ENCODE results near the gene PIP4K2B. TPM values are rescaled to one million over a fixed set of nuclear protein-coding genes. Genes with fewer than 3 reads are reported as not detected.

The PIP4K2B gene
- polyA plus RNA-seq, 1 donor, result 65.2 TPM

DNA sequence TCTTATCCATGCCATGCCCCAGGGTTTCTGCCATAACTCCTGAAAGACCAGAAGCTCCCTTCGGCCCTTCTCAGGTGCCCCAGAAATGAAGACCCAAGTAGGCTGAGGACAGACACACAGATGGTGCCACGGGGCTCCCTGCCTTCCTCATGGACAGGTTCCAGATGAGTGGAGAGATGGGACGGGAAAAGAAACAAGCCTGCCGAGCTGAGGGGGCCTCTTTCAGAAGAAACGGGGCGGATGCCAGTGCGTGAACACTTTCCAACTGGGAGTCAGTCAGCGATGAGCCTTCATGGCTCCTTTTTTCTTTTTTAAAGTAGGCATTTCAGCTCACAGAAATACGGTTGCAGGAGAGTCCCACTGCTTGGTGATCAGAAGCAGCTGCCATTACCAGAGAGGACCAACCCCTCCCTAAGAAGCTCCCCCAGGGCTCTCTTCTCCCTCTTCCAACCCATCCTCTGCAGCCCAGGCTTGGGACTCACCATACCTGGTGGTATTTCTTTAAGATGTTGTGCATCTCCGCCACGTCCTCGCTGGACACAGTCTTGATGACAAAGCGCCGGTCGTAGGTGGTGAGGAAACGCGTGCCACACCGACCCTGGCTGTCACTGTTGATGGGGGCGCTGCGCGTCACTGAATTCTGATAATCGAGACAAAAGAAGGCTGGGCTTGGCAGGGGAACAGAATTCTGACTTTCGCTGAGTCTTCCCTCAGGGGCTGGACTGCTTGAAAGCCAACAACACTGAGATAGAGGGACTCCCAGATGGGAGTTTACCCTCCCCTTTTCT lies 19.2 kb downstream of the PIP4K2B start:
- no peak for DNase-seq (ENCODE audit: low read depth)

DNA sequence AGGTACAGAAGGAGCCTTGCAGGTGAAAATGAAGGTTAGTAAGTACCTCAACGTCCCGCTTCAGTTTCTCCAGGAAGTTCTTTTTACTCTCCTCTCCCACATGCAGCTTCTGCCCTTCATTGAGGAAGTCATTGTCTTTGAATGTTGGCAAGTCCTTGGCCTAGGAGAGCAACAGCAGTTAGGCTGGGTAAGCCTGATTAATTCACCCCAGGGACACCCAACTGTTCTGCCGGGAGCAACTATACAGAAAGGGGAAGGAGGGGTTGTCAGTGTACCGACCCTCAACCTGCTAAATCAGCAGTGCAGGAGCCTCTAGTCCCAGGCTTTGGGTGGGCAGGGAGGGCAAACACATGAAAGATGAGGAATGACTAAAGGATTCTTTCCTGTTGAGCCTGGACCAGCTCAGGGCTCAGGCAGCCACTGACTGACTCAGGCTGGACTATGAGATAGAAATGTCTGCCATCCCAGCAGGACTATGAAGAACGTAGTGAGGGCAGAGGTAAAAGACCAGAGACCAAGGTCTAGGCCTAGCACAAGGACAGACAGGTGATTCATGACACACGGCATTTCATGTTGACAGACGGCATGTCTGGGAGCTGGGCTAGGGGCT lies 21.6 kb downstream of the PIP4K2B start:
- no peak for DNase-seq (ENCODE audit: low read depth)

DNA sequence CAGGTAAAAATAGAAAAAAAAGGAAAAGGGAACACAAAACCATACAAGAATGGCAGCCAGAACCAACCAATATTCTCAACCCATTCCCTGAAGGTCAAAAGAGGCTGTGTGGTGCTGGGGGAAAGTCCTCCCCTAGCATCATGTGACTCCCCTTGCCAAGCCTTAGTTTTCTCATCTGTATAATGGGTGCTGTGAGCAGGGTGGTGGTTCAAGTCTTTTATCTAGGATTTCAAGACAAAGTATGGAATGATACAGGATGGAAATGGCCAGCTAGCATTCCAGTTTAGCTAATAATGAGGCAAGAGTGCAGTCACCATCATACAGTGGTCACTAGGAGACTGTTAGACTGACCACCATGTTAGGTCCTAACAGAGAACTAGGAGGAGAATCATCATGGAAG lies 26.1 kb downstream of the PIP4K2B start:
- no peak for DNase-seq (ENCODE audit: low read depth)

DNA sequence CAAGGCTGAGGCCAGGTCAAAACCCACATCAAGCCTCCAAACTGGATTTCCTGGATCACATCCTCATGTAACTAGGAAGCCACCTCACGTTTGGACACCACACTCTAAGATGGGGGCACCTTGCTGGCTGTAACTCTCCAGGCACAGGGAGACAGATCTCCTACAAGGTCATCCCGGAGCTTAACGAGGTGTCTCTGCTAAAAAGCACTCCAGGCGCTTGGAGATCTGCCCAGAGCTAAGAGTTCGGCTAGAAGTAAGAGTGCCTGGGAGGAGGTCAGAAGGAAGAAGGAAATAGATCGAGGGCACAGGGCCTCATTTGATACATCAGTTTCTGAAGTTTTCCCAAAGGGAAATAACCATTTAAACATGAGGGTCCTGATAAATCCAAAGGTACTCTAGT lies 30.9 kb downstream of the PIP4K2B start:
- no peak for DNase-seq (ENCODE audit: low read depth)

DNA sequence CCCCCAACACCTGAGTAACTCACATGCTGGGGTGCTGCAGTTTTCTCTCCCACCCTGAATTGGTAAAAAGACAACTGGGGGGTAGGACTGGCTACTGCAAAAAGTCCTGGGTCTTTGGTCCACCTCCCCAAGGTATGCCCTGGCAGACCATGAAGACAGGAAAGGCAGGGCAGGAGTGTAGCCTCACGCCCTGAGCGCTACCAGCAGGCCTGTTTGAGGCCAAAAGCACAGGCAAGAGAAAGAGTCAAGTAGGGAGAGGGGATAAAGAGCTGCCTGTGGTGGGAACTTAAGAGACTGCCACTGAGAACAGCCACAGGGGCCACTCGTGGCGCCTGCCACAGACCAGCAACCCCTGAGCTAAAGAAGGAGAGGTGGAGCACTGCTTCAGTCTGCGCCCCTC lies 33.0 kb downstream of the PIP4K2B start:
- DNase-seq (ENCODE audit: low read depth), result no peak

DNA sequence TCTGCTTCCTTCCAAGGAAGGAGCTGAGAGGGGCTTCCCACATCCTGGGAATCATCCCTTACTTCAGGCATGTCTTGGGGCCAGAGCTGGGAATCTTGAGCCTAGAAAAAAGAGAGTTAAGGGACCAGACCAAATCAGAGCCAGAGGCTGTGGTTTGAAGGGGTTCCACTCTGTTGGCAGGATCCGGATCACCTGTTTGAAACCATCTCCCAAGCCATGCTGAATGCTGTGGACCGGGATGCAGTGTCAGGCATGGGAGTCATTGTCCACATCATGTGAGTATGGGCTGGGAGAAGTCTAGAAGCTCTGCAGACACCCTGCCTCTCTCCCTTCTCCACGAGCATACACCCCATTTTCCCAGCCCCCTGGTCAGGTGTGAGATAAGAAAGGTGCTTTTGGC lies 37.1 kb downstream of the PIP4K2B start:
- no peak for DNase-seq (ENCODE audit: low read depth)

DNA sequence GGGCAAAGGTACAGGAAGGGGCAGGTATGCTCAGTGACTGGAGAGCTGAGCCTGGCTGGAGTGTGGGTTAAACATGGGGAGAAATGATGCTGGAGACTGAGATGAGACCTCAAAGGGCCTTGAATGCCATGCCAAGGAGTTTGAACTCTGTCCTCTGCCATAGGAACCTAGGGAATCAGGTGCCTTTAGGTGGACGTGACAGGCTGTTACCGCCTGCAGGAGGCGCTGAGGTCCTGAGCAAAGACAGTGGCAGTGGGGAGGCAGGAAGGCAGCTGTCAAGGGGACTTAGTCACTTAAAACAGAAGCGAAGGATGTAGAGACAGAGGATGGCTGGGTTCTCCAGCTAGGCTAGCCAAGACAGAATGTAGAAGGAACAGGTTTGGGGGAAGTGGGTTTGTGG lies 37.7 kb downstream of the PIP4K2B start:
- DNase-seq (ENCODE audit: low read depth), result no peak

DNA sequence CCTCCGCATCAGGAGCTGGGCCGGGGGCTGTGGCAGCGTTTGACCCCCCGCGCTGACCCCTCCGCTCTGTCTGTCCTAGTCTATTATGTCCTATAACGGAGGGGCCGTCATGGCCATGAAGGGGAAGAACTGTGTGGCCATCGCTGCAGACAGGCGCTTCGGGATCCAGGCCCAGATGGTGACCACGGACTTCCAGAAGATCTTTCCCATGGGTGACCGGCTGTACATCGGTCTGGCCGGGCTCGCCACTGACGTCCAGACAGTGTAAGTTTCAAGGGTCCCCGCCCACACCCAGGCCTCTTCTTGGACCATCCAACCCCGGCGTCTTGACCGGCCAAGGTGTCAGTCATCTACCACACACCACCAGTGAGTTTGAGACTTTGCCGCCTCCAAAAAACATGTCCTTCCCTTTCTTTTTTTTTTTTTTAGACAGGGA lies 46.3 kb downstream of the PIP4K2B start:
- DNase-seq (ENCODE audit: low read depth), result no peak

DNA sequence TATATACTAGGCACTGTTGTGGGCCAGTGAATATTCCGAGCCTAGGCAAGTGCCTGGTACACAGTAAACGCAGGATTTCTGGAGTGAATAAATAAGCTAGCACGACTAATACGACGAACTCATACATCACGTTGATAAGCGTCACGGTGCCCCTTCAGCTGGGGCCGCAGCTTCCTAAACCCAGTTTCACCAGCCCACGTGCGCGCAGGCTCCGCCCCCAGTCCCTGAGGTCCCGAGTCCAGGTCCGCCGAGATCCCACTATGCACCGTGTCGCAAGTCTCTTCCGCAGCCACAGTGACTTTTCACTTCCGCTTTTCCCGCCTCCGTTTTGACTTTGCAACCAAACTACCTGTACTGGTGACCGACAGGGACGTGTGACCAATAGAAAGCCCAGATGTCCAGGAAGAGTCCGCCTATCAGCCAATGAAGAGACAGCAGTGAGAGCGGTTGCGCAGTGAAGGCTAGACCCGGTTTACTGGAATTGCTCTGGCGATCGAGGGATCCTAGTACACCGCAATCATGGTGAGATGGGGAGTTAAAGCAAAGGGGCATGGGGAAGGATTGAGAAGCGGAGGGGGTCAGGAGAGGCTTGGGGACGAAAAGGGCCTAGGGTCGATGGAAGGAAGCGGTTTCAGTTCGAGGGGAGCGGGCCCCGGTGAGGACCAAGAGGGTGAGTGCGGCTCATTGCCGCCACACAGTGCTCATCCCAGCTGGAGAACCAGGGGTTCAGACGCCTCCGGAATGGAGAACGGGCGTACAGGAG lies 46.9 kb downstream of the PIP4K2B start, which contains the start of gene PSMB3:
PSMB3 (plus strand) TSS at position 434 of the 763 bp plus-strand sequence; CDS start at position 520, 86 bp downstream.
- DNase-seq (ENCODE audit: low read depth), result peak; percentile 100

DNA sequence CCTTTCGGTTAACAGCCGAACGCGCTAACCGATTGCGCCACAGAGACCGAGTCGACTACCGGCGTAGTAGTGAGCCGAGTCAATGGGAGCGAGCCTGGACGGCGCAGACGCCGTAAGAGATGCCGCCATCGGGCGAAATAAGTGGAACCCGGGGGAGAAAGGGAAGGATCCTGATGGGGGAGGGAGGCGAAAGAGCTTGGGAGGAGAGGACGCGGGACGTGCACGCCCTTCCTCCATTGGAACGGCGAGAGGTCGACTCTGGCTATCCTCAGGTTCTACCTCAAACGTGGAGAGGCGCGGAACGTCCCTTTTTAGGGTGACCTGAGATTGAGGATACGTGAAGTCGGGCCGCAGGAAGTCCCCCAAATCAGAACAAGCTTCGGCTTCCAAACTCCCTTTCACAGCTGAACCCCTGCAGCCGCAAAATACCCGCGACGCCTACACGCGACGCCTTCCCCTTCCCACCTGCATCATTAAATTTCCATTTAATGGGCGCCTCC lies 47.5 kb downstream of the PIP4K2B start:
- no peak for DNase-seq (ENCODE audit: low read depth)

DNA sequence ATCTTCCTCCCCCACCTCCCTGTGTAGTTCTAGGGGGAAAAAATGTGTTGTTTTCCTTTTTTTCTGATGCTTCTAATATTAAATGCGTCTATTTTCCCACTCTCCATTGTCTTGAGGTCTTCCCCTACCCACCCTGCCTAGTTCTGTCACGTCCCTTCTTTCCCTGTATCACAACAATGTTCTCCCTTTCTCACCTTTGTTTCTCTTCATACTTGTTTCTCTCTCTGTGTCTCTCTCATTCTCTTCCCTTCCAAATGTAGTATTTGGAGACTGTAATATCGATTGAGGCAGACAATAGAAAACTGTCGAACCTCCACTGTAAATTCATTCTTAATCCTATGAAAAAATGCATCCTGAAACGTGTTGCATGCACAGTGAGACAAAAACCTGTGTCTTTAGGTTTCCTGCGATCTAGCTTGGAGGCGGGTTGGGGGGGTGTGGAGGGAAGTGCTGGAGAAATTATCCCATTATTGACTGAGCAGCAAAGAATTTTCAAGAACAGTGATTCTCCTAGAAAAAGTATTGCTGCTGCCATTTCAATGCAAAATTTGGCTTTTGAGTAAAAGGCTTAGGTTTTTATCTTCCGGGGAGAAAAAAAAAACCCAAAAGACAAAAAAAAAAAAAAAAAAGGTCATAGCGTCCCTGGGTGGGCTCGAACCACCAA lies 48.1 kb downstream of the PIP4K2B start:
- DNase-seq (ENCODE audit: low read depth), result no peak

DNA sequence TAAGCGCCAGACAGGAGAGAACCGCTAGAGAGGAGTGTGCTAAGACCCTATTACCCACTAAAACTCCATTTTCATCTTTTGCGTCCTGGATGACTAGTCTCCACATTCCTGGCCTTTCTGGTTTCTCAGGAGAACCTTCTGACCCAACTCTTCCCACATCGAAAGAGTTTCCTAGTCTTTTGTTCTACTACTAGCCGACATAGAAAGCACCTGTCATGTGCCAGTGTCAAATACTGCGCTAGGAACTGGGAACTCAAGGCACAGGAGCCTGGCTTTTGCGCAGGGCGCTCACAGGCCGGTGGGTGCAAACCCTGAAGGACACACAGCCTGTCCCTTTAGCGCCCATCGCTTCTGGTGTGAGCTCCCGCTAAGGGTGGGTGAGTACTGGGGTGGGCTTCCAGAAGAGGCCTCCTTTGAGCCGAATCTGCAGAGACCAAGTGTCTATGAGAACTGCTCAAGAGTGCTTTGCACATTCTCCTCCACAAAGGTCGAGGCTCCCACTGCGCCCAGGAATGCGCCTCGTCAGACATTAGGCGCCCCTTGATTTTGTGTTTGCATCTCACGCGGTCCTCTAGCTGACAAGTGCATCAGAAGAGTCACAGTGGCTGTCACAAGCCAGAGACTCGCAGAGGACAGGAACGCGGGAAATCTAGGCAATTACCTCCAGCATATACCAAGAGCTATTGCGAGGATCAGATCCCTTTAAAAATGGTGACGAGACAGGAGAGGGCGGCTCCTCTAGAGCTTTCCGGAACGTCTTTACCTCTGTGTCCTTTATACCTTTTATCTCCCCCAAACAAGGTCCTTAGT lies 48.8 kb downstream of the PIP4K2B start:
- no peak for DNase-seq (ENCODE audit: low read depth)

DNA sequence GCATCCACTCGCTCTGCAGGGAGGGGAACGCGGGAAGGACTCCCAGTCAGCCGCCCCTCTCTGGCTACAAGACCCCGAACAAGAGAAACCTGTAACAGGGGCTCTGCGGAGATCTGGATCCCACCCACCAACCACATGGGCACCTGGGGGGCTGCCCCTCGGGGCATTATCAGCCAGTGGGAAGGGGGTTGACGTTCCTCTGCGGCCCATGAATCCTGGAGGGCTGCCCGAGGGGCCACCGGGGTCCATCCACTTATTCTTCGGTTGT lies 49.4 kb downstream of the PIP4K2B start:
- DNase-seq (ENCODE audit: low read depth), result no peak

DNA sequence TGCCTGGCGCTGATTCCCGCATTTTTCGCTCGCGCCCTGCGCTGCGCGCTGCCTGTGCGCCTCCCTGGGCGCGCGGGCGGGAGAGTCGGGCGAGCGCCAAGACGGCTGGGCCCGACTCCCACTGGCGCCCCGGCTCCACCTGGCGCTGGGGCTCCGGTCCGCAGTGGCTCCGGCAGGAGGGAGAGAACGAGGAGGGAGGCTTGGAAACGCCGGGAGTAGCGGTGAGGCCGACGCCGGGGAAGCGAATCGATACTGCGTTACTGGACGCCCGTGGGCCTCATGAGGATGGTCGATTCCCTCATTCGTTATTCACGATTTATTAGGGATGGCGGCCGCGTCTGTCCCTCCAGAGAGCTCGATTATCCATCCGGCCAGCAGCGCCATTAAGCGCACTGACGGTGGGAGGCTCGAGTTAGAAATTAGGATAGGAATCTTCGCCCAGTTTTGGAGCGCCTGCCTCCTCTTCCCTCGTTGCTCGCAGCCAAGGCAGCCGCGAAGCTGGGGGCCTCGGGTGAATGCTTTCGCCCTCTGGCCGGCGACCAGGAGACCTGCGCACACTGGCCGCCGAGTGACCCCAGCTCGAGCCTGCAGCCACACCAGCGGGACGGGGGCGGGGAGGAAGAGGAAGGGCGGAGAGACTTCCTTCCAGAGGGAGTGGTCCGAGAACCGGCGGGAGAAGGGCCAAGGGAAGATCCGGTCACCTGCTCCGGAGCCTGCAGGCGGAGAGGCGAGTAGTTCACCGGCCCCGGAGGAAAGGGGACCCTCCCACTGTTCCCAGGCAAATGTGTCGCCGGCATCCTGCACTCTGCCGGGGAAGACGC lies 49.9 kb downstream of the PIP4K2B start:
- DNase-seq (ENCODE audit: low read depth), result no peak

DNA sequence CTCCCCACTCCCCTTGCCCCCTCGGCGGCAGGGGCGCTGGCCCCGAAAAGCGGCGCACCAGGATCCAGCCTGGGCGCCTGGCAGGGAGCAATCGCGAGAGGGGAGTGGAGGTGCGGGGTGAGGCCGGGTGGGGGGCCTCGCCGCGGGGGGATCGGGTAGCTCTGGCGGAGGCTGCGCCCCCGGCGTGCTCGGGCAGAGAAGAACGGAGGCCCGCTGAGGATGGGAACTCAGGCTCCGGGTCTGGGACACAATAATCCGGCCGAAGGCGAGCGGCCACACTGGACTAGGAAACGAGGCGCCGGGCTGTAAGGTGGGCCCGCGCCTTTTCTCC lies 50.5 kb downstream of the PIP4K2B start:
- no peak for DNase-seq (ENCODE audit: low read depth)

DNA sequence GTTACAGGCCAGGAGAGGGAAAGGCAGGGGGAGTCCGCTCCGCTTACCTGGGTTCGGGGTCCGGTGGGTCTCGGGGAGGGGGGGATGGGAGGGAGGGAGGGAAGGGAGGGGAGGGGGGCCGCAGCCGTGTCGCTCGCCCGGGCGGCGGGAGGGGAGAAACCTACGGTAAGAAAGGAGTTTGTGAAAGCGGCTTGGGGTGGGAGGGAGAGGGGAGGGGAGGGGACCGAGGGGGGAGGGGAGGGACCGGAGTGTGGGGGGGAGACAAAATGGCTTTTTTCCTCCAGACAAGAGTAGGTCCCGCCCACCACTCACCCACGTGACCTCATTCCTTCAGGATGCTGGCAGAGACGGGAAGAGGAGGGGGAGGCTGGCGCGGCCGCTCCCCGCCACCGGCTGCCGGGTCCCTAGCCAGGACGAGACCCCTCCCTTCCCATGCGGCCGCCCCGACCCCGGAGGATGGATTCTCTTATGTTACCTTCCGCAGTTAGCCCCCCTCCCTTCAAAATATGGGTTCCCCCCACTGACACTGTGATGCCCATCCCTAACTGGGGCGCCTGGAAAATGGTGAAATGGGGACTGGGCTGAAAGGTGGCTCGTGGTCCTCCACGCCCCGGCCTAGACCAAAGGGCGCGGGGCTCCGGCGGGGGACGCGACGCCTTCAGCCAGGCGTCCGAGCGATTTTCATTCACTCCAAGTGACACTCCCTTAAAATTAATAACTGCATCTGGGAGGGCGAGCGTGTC lies 51.0 kb downstream of the PIP4K2B start, which contains the start of gene PCGF2:
PCGF2 (minus strand) TSS at position 188 of the 743 bp plus-strand sequence. CDS start 7,934 bp downstream, outside the sequence.
- no peak for DNase-seq (ENCODE audit: low read depth)

DNA sequence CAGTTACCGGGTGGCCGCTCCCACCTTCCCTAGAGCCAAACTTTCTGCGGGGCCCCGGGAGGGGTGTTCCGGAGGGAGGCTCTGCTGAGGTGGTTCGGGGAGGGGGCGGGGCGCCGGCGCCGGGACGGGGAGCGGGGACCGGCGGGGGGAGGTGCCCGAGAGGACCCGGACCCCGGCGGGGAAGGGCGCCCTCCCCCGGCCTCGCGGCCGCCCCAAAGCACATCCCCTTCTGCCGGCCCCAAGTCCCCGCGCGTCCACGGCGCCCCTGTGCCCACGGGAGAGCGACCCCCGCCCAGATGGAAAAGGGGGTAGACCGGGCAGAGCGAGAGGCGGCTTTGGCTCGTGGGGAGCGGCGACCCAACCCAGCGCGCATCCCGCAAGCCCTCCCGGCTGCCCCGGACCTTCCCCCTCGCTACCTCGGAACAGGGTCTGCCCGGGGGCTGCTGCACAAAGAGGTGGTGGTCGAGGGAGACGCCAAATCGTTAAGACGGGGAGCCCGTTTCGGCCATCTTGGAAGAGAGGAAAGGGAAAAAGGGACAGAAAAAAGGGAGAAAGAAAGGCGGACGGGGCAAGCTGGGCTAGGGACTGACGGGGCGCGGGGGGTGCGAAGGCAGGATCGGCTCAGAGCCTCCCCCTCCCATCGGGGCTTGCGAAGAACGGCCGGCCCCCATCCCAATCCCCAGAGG lies 51.8 kb downstream of the PIP4K2B start:
- no peak for DNase-seq (ENCODE audit: low read depth)

DNA sequence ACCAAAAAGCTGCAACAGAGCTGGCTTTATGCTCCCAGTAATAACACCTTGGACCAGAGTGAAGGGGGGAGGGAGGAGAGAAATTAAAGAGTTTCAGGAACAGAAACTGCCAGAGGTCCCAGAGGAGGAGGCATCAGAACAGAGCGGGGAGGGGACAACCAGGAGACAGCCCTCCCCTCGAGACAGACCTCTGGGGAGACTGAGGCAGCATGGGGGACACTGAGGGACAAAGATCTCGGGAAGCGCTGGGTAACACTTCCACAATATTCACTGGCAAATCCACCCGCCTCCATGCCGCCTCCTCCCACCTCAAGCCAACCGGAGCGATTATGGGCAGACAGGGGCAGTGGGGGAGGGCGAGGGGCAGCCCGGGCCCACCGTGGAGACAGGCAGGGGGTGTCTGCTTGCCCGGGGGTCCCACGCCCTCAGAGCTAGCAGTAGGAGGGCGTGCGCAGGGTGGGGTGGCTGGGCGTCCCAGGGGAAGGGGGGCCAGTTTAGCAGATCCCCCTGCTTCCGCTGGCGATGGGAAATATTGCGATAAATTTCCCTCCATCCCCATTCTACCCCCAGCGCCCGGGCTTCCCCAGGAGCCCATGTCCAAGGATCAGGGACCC lies 52.4 kb downstream of the PIP4K2B start:
- no peak for DNase-seq (ENCODE audit: low read depth)

Data from forelimb muscle (tissue), 1 donor.